WTC11 (cell line): ENCODE data around the gene PTPN21. TPM values are rescaled to one million over a fixed set of nuclear protein-coding genes. Genes with fewer than 3 reads are reported as not detected.

Experiments used
- ATAC-seq: fragments of 200-7000 bp; cut with Tn5 transposase; 2 replicates; pipeline ENCODE4 v1.10.0; 2021; ENCODE audit warnings: mild to moderate bottlenecking, moderate library complexity
- CTCF ChIA-PET: fragments of 300-600 bp; sonication (Branson Sonifier 250); formaldehyde crosslinking; loops from one replicate; lab custom pipeline; 2021; ENCODE audit warnings: antibody characterized with exemption; lab: Charles Lee
- POLR2A ChIA-PET: fragments of 350-600 bp; sonication (Branson Sonifier 250); formaldehyde crosslinking; loops from one replicate; lab custom pipeline; 2021; ENCODE audit warnings: antibody characterized with exemption; lab: Charles Lee
- DNase-seq: peaks from one replicate; pipeline ENCODE4 v3.0.0; 2021; ENCODE audit warnings: low spot score
- H3K27ac Mint-ChIP-seq: 2 replicates; pipeline ENCODE4 v1.8.0; 2021; ENCODE audit warnings: mixed read lengths
- H3K27me3 Mint-ChIP-seq: 2 replicates; pipeline ENCODE4 v1.8.0; 2021; ENCODE audit warnings: low read depth, mild to moderate bottlenecking, moderate library complexity, mixed read lengths
- H3K36me3 Mint-ChIP-seq: 2 replicates; pipeline ENCODE4 v1.8.0; 2021; ENCODE audit warnings: mixed read lengths
- H3K4me1 Mint-ChIP-seq: 2 replicates; pipeline ENCODE4 v1.8.0; 2022; ENCODE audit warnings: mixed read lengths
- H3K4me3 Mint-ChIP-seq: 2 replicates; pipeline ENCODE4 v1.8.0; 2021; ENCODE audit warnings: mild to moderate bottlenecking, moderate library complexity, mixed read lengths
- H3K9me3 Mint-ChIP-seq: 2 replicates; pipeline ENCODE4 v1.8.0; 2021; ENCODE audit warnings: mixed read lengths
- ATF1 ChIP-seq: sonication (generic); formaldehyde crosslinking; IDR thresholded peaks from 2 replicates; pipeline ENCODE4 v1.8.1; 2023; ENCODE audit warnings: mild to moderate bottlenecking, moderate library complexity, missing genetic modification reagents
- ESRRA ChIP-seq: sonication (generic); formaldehyde crosslinking; IDR thresholded peaks from 2 replicates; pipeline ENCODE4 v1.8.1; 2022; ENCODE audit warnings: mild to moderate bottlenecking, missing genetic modification reagents, borderline replicate concordance
- ETV6 ChIP-seq: sonication (generic); formaldehyde crosslinking; IDR thresholded peaks from 2 replicates; pipeline ENCODE4 v1.8.1; 2022; ENCODE audit warnings: mild to moderate bottlenecking, missing genetic modification reagents
- NFE2L1 ChIP-seq: sonication (generic); formaldehyde crosslinking; IDR thresholded peaks from 2 replicates; pipeline ENCODE4 v1.8.1; 2023; ENCODE audit warnings: missing genetic modification reagents
- NR1H2 ChIP-seq: sonication (generic); formaldehyde crosslinking; IDR thresholded peaks from 2 replicates; pipeline ENCODE4 v1.9.0; 2021; ENCODE audit warnings: mild to moderate bottlenecking, moderate library complexity, missing genetic modification reagents
- NR3C1 ChIP-seq: sonication (generic); formaldehyde crosslinking; conservative IDR thresholded peaks from 2 replicates; pipeline ENCODE4 v1.8.1; 2023; ENCODE audit warnings: low read depth, mild to moderate bottlenecking, missing genetic modification reagents
- PRRX2 ChIP-seq: fragments of 250-450 bp; sonication (Bioruptor Pico); IDR thresholded peaks from 2 replicates; pipeline ENCODE4 v1.8.0; 2021; ENCODE audit warnings: mild to moderate bottlenecking
- SMAD4 ChIP-seq: sonication (generic); formaldehyde crosslinking; IDR thresholded peaks from 2 replicates; pipeline ENCODE4 v1.8.0; 2022; ENCODE audit warnings: mild to moderate bottlenecking, missing genetic modification reagents
- SOX15 ChIP-seq: fragments of 250-450 bp; sonication (Bioruptor Pico); IDR thresholded peaks from 2 replicates; pipeline ENCODE4 v1.9.0; 2021; ENCODE audit warnings: mild to moderate bottlenecking
- TP53 ChIP-seq: sonication (generic); formaldehyde crosslinking; IDR thresholded peaks from 2 replicates; pipeline ENCODE4 v1.8.1; 2023; ENCODE audit warnings: mild to moderate bottlenecking, missing genetic modification reagents
- ZNF317 ChIP-seq: sonication (generic); formaldehyde crosslinking; IDR thresholded peaks from 2 replicates; pipeline ENCODE4 v1.8.1; 2023; ENCODE audit warnings: low read depth, mild to moderate bottlenecking, moderate library complexity, missing genetic modification reagents, borderline replicate concordance
- ZNF416 ChIP-seq: fragments of 250-450 bp; sonication (Bioruptor Pico); IDR thresholded peaks from 2 replicates; pipeline ENCODE4 v1.9.0; 2021; ENCODE audit warnings: mild to moderate bottlenecking, inconsistent platforms
- ZNF423 ChIP-seq: fragments of 250-450 bp; sonication (Bioruptor Pico); IDR thresholded peaks from 2 replicates; pipeline ENCODE4 v2.1.2; 2022; ENCODE audit warnings: mild to moderate bottlenecking, moderate library complexity
- total RNA-seq: library from RNA; stranded (reverse); gene quantifications from 3 replicates; pipeline ENCODE4 v1.2.3, GENCODE V29; 2021
- TF ChIP-seq, protein P1 (sequence below): sonication (generic); formaldehyde crosslinking; IDR thresholded peaks from 2 replicates; pipeline ENCODE4 v1.8.1; 2022; ENCODE audit warnings: missing genetic modification reagents, borderline replicate concordance
- TF ChIP-seq, protein P2 (sequence below): sonication (generic); formaldehyde crosslinking; IDR thresholded peaks from 2 replicates; pipeline ENCODE4 v1.8.0; 2022; ENCODE audit warnings: mild to moderate bottlenecking, missing genetic modification reagents
- TF ChIP-seq, protein P3 (sequence below): fragments of 250-450 bp; sonication (Bioruptor Pico); IDR thresholded peaks from 2 replicates; pipeline ENCODE4 v1.9.0; 2021; ENCODE audit warnings: moderate library complexity, mild to moderate bottlenecking, inconsistent platforms, borderline replicate concordance
- TF ChIP-seq, protein P4 (sequence below): fragments of 250-450 bp; sonication (Bioruptor Pico); conservative IDR thresholded peaks from 2 replicates; pipeline ENCODE4 v1.9.0; 2021; ENCODE audit warnings: mild to moderate bottlenecking
- TF ChIP-seq, protein P5 (sequence below): sonication (generic); formaldehyde crosslinking; IDR thresholded peaks from 2 replicates; pipeline ENCODE4 v1.8.1; 2023; ENCODE audit warnings: mild to moderate bottlenecking, missing genetic modification reagents, borderline replicate concordance
- TF ChIP-seq, protein P6 (sequence below): sonication (generic); formaldehyde crosslinking; IDR thresholded peaks from 2 replicates; pipeline ENCODE4 v1.8.0; 2022; ENCODE audit warnings: missing genetic modification reagents
- TF ChIP-seq, protein P7 (sequence below): fragments of 250-450 bp; sonication (Bioruptor Pico); IDR thresholded peaks from 2 replicates; pipeline ENCODE4 v2.1.2; 2022; ENCODE audit warnings: mild to moderate bottlenecking, moderate library complexity
- TF ChIP-seq, protein P8 (sequence below): sonication (generic); formaldehyde crosslinking; IDR thresholded peaks from 2 replicates; pipeline ENCODE4 v1.8.0; 2022; ENCODE audit warnings: mild to moderate bottlenecking, missing genetic modification reagents

Gene PTPN21
- total RNA-seq, 1 experiment from 2014 or later, result 7.5 TPM

DNA sequence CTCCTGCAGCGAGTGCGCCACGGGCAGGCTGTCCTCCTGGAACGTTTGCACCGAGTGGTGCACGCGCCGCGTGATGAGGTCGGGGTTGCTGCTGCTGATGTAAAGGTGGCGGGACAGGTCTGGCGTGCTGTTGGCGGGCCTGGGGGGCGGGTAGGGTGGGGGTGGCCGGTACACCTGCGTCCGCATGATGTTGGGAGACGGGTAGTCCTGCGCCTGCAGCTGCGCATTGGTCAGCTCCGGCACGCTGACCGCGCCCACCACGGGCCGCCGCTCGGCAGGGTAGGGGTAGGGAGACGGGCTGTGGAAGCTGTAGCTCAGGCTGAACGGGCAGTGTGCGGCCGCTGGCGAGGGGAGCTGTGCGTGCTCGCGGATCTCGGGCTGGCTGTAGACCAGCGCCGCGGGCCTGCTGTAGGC is 75.2 kb downstream of the PTPN21 start:
- no peak overlapping the region for H3K27ac Mint-ChIP-seq
- CTCF ChIA-PET, result interaction anchor here (0.7 kb wide), 1 partner anchor 291 kb away, joined by 3 read pairs; no protein-coding TSS in a partner anchor
- H3K27me3 Mint-ChIP-seq, result no peaks in the 10 kb centered on the region

DNA sequence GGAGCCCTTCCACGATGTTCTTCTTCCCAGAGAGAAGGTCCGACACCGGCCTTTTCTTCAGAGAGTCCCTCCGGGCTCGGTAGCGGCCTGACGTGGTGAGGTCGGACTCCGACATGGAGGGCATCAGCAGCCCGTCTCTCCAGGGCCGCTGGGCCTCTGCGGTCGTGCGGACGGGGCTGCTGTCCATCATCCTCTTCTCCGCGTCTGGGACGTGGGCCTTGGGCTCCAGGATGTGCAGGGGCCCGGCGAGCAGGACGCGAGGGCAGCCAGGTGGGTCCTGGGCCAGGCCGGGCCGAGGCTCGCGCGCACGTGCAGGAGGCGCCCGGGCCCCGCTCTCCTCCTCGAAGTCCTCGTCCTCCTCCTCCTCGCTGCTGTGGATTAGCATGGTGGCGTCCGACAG is 75.9 kb downstream of the PTPN21 start:
- ChIA-PET CTCF (no interaction called here), POLR2A (no interaction called here)
- H3K27ac Mint-ChIP-seq, result no peak overlapping the region
- ATAC-seq (no peak), DNase-seq (no peak)
- peaks cover 12% of the 10 kb centered on the region for H3K36me3 Mint-ChIP-seq
- H3K27me3 Mint-ChIP-seq, result no peaks in the 10 kb centered on the region
- no peak overlapping the region for H3K4me3 Mint-ChIP-seq
- H3K9me3 Mint-ChIP-seq, result no peaks in the 10 kb centered on the region
- peaks cover 29% of the 10 kb centered on the region for H3K4me1 Mint-ChIP-seq
- TF ChIP-seq NR1H2 (CRISPR knock-in tag) (no peak), NFE2L1 (no peak), SMAD4 (no peak), SOX15 (CRISPR knock-in tag) (no peak), ATF1 (CRISPR knock-in tag) (no peak), ZNF423 (CRISPR knock-in tag) (no peak), ZNF416 (no peak), NR3C1 (CRISPR knock-in tag) (no peak), TP53 (CRISPR knock-in tag) (no peak), ESRRA (no peak)
- TF ChIP-seq, protein P1, sequence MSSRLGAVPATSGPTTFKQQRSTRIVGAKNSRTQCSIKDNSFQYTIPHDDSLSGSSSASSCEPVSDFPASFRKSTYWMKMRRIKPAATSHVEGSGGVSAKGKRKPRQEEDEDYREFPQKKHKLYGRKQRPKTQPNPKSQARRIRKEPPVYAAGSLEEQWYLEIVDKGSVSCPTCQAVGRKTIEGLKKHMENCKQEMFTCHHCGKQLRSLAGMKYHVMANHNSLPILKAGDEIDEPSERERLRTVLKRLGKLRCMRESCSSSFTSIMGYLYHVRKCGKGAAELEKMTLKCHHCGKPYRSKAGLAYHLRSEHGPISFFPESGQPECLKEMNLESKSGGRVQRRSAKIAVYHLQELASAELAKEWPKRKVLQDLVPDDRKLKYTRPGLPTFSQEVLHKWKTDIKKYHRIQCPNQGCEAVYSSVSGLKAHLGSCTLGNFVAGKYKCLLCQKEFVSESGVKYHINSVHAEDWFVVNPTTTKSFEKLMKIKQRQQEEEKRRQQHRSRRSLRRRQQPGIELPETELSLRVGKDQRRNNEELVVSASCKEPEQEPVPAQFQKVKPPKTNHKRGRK, result no peak
- TF ChIP-seq, protein P2, sequence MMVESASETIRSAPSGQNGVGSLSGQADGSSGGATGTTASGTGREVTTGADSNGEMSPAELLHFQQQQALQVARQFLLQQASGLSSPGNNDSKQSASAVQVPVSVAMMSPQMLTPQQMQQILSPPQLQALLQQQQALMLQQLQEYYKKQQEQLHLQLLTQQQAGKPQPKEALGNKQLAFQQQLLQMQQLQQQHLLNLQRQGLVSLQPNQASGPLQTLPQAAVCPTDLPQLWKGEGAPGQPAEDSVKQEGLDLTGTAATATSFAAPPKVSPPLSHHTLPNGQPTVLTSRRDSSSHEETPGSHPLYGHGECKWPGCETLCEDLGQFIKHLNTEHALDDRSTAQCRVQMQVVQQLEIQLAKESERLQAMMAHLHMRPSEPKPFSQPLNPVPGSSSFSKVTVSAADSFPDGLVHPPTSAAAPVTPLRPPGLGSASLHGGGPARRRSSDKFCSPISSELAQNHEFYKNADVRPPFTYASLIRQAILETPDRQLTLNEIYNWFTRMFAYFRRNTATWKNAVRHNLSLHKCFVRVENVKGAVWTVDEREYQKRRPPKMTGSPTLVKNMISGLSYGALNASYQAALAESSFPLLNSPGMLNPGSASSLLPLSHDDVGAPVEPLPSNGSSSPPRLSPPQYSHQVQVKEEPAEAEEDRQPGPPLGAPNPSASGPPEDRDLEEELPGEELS, result no peak
- TF ChIP-seq, protein P3, sequence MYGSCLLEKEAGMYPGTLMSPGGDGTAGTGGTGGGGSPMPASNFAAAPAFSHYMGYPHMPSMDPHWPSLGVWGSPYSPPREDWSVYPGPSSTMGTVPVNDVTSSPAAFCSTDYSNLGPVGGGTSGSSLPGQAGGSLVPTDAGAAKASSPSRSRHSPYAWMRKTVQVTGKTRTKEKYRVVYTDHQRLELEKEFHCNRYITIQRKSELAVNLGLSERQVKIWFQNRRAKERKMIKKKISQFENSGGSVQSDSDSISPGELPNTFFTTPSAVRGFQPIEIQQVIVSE, result no peak
- TF ChIP-seq, protein P4, sequence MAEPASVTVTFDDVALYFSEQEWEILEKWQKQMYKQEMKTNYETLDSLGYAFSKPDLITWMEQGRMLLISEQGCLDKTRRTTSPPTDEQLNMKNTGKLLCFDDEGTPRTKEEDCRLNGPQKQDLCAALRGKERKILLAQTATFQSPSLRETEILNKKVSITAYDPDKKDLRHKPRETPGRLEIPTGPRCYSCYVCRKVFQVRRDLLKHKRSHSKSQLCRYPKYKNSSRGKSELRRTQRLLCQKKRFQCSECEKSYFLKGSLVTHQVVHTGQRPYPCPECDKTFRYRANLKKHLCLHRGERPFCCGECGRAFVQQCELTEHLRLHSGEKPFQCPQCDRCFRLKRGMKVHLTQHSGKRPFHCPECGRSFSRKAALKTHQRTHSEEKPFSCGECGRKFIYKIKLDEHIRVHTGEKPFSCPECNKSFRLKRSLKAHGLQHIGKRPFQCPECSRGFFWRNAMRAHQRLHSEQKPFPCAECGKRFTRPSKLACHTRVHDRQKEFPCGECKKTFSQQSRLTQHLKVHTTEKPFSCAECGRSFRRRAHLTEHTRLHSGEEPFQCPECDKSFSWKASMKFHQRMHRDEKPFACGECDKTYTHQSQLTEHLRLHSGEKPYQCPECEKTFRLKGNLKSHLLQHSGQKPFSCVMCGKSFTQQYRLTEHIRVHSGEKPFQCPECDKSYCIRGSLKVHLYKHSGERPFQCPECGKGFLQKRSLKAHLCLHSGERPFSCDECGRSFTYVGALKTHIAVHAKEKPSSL (CRISPR knock-in tag), result no peak
- TF ChIP-seq, protein P5, sequence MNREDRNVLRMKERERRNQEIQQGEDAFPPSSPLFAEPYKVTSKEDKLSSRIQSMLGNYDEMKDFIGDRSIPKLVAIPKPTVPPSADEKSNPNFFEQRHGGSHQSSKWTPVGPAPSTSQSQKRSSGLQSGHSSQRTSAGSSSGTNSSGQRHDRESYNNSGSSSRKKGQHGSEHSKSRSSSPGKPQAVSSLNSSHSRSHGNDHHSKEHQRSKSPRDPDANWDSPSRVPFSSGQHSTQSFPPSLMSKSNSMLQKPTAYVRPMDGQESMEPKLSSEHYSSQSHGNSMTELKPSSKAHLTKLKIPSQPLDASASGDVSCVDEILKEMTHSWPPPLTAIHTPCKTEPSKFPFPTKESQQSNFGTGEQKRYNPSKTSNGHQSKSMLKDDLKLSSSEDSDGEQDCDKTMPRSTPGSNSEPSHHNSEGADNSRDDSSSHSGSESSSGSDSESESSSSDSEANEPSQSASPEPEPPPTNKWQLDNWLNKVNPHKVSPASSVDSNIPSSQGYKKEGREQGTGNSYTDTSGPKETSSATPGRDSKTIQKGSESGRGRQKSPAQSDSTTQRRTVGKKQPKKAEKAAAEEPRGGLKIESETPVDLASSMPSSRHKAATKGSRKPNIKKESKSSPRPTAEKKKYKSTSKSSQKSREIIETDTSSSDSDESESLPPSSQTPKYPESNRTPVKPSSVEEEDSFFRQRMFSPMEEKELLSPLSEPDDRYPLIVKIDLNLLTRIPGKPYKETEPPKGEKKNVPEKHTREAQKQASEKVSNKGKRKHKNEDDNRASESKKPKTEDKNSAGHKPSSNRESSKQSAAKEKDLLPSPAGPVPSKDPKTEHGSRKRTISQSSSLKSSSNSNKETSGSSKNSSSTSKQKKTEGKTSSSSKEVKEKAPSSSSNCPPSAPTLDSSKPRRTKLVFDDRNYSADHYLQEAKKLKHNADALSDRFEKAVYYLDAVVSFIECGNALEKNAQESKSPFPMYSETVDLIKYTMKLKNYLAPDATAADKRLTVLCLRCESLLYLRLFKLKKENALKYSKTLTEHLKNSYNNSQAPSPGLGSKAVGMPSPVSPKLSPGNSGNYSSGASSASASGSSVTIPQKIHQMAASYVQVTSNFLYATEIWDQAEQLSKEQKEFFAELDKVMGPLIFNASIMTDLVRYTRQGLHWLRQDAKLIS, result no peak
- TF ChIP-seq, protein P6, sequence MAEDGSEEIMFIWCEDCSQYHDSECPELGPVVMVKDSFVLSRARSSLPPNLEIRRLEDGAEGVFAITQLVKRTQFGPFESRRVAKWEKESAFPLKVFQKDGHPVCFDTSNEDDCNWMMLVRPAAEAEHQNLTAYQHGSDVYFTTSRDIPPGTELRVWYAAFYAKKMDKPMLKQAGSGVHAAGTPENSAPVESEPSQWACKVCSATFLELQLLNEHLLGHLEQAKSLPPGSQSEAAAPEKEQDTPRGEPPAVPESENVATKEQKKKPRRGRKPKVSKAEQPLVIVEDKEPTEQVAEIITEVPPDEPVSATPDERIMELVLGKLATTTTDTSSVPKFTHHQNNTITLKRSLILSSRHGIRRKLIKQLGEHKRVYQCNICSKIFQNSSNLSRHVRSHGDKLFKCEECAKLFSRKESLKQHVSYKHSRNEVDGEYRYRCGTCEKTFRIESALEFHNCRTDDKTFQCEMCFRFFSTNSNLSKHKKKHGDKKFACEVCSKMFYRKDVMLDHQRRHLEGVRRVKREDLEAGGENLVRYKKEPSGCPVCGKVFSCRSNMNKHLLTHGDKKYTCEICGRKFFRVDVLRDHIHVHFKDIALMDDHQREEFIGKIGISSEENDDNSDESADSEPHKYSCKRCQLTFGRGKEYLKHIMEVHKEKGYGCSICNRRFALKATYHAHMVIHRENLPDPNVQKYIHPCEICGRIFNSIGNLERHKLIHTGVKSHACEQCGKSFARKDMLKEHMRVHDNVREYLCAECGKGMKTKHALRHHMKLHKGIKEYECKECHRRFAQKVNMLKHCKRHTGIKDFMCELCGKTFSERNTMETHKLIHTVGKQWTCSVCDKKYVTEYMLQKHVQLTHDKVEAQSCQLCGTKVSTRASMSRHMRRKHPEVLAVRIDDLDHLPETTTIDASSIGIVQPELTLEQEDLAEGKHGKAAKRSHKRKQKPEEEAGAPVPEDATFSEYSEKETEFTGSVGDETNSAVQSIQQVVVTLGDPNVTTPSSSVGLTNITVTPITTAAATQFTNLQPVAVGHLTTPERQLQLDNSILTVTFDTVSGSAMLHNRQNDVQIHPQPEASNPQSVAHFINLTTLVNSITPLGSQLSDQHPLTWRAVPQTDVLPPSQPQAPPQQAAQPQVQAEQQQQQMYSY (CRISPR knock-in tag), result no peak
- TF ChIP-seq, protein P7, sequence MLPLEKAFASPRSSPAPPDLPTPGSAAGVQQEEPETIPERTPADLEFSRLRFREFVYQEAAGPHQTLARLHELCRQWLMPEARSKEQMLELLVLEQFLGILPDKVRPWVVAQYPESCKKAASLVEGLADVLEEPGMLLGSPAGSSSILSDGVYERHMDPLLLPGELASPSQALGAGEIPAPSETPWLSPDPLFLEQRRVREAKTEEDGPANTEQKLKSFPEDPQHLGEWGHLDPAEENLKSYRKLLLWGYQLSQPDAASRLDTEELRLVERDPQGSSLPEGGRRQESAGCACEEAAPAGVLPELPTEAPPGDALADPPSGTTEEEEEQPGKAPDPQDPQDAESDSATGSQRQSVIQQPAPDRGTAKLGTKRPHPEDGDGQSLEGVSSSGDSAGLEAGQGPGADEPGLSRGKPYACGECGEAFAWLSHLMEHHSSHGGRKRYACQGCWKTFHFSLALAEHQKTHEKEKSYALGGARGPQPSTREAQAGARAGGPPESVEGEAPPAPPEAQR (CRISPR knock-in tag), result no peak
- TF ChIP-seq, protein P8, sequence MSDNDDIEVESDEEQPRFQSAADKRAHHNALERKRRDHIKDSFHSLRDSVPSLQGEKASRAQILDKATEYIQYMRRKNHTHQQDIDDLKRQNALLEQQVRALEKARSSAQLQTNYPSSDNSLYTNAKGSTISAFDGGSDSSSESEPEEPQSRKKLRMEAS (CRISPR knock-in tag), result no peak

More for the DNA sequence above, 75.2 kb downstream of the PTPN21 start:
- H3K36me3 Mint-ChIP-seq, result peaks cover 12% of the 10 kb centered on the region
- DNase-seq, result no peak
- H3K4me3 Mint-ChIP-seq, result no peak overlapping the region
- POLR2A ChIA-PET, result no interaction called here
- TF ChIP-seq ZNF317 (CRISPR knock-in tag), result no peak
- no peak for TF ChIP-seq PRRX2 (CRISPR knock-in tag)
- no peak for TF ChIP-seq ETV6
- no peaks in the 10 kb centered on the region for H3K9me3 Mint-ChIP-seq
- ATAC-seq, result no peak
- H3K4me1 Mint-ChIP-seq, result peaks cover 29% of the 10 kb centered on the region
